ENCODE data around the gene ADGB. TPM values are rescaled to one million over a fixed set of nuclear protein-coding genes. Genes with fewer than 3 reads are reported as not detected.

Gene ADGB
- total RNA-seq, 1 donor from 2014 or later = 0.31 TPM

- Mint-ChIP-seq H3K9me3 (peaks cover 9% of the 10 kb centered on the region), H3K27ac (no peak overlapping the region), H3K4me1 (ENCODE audit: unreplicated experiment) (no peaks in the 10 kb centered on the region), H3K4me3 (no peak overlapping the region), H3K27me3 (no peaks in the 10 kb centered on the region), H3K36me3 (no peaks in the 10 kb centered on the region)
- no peak for TF ChIP-seq CTCF (conservative IDR thresholded peaks at IDR 0.05)
- DNase-seq (ENCODE audit: extremely low spot score, unreplicated experiment) = no peak
Observed at GRCh38 chr6:146829792-146830565, 231.2 kb downstream of the ADGB start.

GRCh38 chr6:146833157-146833556 lies 234.4 kb downstream of the ADGB start:
- Mint-ChIP-seq H3K27ac (no peak overlapping the region), H3K9me3 (peaks cover 9% of the 10 kb centered on the region), H3K36me3 (no peaks in the 10 kb centered on the region), H3K4me3 (no peak overlapping the region), H3K4me1 (ENCODE audit: unreplicated experiment) (no peaks in the 10 kb centered on the region), H3K27me3 (no peaks in the 10 kb centered on the region)
- TF ChIP-seq CTCF (conservative IDR thresholded peaks at IDR 0.05) = no peak
- no peak for DNase-seq (ENCODE audit: extremely low spot score, unreplicated experiment)

- Mint-ChIP-seq H3K4me1 (ENCODE audit: unreplicated experiment) (no peaks in the 10 kb centered on the region), H3K36me3 (no peaks in the 10 kb centered on the region), H3K9me3 (peaks cover 7% of the 10 kb centered on the region), H3K27me3 (no peaks in the 10 kb centered on the region), H3K27ac (no peak overlapping the region), H3K4me3 (no peak overlapping the region)
- DNase-seq (ENCODE audit: extremely low spot score, unreplicated experiment) = no peak
- TF ChIP-seq CTCF (conservative IDR thresholded peaks at IDR 0.05) = no peak
Observed at GRCh38 chr6:146840216-146840615, 241.4 kb downstream of the ADGB start.

- Mint-ChIP-seq H3K27ac (no peak overlapping the region), H3K9me3 (peaks cover 9% of the 10 kb centered on the region), H3K4me1 (ENCODE audit: unreplicated experiment) (no peaks in the 10 kb centered on the region), H3K27me3 (no peaks in the 10 kb centered on the region), H3K36me3 (no peaks in the 10 kb centered on the region), H3K4me3 (no peak overlapping the region)
- DNase-seq (ENCODE audit: extremely low spot score, unreplicated experiment) = no peak
- TF ChIP-seq CTCF (conservative IDR thresholded peaks at IDR 0.05) = no peak
Observed at GRCh38 chr6:146840641-146841040, 241.9 kb downstream of the ADGB start.

GRCh38 chr6:146847426-146847825 lies 248.7 kb downstream of the ADGB start:
- H3K4me1 Mint-ChIP-seq (ENCODE audit: unreplicated experiment) = peaks cover 6% of the 10 kb centered on the region
- no peaks in the 10 kb centered on the region for H3K27me3 Mint-ChIP-seq
- no peak overlapping the region for H3K4me3 Mint-ChIP-seq
- TF ChIP-seq CTCF (conservative IDR thresholded peaks at IDR 0.05) = no peak
- H3K36me3 Mint-ChIP-seq = no peaks in the 10 kb centered on the region
- DNase-seq (ENCODE audit: extremely low spot score, unreplicated experiment) = no peak
- peaks cover 22% of the 10 kb centered on the region for H3K9me3 Mint-ChIP-seq
- H3K27ac Mint-ChIP-seq = no peak overlapping the region
